CD4-positive, alpha-beta T cell treated with Interleukin-10 for 1 hour (primary cell): ENCODE measurements around the gene LUZP2.

Experiments
- DNase-seq: peaks from one replicate; pipeline ENCODE4 v3.0.0-alpha.2; 2020

LUZP2 gene

DNA sequence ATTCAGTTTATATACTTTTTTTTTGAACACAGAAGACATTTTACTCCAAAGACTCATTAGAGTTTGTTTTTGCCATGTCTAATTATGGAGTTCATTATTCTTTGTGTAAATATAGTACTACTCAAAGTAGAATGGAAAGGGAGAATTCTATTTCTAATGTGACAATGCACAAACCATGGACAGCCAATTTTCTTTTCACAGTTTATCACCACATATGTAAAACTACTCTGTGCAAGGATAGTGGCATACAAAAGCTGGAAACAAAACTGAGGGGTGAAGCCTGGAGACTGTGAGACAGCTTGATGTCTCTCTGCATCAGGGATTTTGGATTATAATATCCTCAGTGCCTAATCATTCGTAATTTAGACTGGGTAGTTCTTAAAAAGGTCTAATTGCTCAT lies 75.5 kb downstream of the LUZP2 start:
- DNase-seq, result no peak

DNA sequence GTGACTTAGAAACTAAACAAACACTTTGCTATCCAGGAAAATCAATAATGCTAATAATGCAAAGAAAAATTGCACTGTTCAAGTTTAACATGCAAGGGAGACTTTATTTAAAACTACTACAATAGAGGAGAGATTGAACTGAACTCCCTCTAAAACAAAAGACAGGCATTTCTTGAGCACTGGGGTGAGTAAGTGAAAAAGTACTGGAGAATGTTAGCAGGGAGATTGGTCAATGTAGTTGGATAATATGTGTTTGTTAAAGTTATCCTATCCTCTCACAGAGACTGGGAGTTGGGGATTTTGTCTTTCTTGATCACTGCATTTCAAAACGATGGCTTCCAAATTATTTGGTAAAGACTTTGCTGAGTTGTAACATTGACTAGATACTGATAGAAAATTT lies 77.6 kb downstream of the LUZP2 start:
- DNase-seq, result no peak

DNA sequence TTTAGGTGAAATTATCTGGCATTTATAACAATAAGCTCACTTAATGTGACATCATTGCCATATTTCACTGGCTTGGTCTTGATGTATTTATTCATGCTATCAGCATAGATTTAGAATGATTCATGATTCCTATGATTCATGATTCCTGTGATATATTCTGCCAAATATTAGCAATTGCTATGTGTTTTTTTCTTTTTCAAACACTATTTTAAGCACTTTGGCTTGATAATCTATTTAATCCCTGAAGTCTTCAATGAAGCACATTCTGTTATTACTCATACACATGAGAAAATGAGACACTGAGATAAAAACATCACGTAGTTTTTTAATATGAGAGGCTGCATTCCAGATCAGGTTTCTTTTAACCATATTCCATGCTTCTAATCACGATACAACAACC lies 78.5 kb downstream of the LUZP2 start:
- DNase-seq, result no peak

GRCh38 chr11:24585192-24585591 lies 88.3 kb downstream of the LUZP2 start:
- DNase-seq, result no peak

- DNase-seq, result no peak
Measured at GRCh38 chr11:24587635-24588034, 90.8 kb downstream of the LUZP2 start.

GRCh38 chr11:24588081-24588480 lies 91.2 kb downstream of the LUZP2 start:
- no peak for DNase-seq

- DNase-seq, result no peak
Measured at GRCh38 chr11:24589064-24589463, 92.2 kb downstream of the LUZP2 start.

DNA sequence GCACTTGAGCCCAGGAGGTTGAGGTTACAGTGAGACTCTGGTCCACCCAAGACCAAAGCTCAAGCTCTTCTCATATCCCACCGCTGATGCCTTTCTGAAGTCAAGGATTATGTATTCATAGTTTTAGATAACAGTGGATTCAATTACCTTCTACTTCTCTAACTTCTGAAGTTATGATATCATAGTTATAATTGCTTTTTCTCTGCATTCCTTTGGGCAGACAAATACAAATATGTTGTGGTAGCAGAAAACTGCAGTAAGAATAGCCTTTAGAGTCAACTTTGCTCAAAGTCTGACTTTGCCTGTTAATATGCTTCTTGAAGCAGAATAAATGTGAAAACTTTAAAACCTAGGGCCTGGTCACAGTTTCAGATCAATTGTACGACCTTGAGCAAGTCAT lies 94.4 kb downstream of the LUZP2 start:
- no peak for DNase-seq

DNA sequence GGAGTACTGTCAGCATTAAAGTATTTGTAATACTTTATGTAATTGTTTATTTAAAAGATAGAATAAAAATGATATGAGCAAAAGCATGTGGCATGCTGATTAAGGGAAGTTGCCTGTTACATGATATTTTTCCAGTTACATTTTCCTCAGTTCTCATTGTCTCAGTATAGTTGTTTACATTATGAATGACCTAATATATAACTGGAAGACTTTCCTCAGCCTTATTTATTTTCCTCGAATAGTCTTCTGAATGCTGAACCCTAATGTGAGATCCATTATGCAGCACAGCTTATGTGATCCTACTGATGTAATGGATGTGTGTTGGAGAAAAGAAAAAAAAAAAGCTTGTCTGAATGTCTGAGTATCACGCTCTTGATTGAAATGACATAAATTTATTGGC lies 95.5 kb downstream of the LUZP2 start:
- DNase-seq, result no peak

GRCh38 chr11:24593332-24593731 lies 96.5 kb downstream of the LUZP2 start:
- DNase-seq, result no peak

DNA sequence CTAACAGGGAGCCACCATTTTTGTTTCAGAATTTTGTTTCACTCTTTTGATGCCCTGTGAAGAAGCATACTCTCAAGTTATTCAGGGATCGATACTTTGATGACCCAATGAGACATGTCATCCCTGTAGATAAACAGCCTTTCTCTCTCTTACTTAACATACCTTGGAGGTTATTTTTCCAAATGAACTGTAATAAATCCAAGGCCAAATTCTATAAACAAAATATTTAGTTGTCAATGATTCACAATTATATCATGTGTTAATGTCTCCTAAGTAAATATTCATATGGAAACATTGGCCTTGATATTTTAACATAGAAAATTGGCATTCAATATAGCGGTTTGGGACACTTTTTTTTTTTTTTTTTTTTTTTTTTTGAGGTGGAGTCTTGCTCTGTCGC lies 97.5 kb downstream of the LUZP2 start:
- DNase-seq, result no peak

GRCh38 chr11:24598641-24599040 lies 101.8 kb downstream of the LUZP2 start:
- no peak for DNase-seq

DNA sequence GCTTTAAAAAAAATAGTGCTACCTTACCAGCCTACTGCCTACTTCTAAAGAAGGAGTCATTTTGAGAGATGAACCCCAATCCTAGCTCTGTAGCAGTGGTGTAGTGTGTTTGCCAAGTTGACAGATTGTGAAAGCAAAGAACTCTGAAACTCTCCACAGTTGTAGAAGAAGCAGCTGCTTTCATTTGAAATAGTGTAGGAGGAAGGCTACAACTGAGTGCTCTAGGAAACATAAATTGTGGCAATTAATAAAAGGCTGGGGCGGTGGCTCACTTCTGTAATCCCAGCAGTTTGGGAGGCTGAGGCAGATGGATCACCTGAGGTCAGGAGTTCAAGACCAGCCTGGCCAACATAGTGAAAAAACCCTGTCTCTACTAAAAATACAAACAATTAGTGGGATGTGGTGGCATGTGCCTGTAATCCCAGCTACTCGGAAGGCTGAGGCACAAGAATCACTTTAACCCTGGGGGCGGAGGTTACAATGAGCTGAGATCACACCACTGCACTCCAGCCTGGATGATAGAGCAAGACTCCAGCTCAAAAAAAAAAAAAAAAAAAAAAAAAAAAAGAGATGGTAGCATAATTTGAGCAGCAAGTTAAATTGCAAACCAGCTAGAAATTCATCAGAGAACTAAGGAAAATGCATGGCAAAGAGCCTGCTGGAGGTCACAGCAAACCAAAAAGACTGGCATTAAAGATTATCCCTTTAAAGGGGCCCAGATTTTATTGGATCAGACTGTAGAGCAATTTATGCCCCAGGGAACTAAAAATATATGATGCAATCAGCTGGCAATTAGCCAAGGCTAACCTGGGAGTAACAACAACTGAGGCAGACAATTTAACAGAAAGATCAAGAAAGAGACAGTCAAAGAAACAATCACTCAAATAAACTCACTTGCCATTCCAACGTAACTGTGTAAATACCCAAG lies 112.6 kb downstream of the LUZP2 start:
- DNase-seq, result no peak

DNA sequence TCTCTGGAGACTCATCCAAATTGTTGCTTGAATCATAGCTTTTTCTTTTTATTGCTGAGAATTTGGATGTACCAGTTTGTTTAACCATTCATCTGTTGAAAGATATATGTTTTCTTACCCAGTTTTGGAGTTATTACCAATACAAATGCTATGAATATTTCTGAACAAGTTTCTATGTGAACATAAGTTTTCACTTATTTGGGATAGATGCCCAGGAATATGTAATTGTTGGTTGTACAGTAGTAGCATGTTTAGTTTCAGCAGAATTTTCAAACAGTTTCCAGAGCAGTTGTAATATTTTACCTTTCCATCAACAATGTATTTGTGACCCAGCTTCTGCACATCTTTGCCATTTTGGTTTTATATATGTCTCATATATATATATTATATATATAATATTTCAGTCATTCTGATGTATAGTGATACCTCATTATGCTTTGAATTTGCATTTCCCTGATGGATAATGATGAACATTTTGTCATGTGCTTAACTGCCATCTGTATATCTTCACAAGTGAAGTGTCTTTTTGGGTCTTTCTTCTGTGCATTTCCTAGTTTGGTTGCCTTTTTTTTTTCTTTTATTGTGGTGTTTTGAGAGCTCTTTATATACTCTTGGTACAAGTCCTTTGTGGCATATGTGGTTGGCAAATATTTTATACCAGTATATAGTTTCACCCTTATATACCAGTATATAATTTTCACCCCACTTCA lies 118.8 kb downstream of the LUZP2 start:
- no peak for DNase-seq

- DNase-seq, result no peak
Measured at GRCh38 chr11:24617856-24618255, 121.0 kb downstream of the LUZP2 start.

DNA sequence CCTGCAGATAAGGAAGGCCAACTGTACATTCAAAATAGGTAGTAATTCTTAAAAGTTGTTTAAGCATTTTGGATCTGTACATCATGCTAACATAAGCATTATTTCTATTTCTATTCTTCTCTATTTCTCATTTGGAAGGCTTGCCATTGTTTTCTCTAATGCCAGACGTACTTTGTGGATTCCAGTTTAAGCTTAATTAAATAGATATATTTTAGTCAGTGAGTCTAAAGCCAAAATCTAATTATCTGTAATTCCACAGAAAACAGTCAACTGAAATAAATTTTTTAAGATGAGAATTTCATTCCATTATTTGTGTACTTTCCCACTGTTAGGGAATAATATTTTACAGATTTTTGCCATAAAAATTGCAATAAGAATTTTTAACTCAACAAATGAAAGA lies 123.0 kb downstream of the LUZP2 start:
- no peak for DNase-seq

- no peak for DNase-seq
Measured at GRCh38 chr11:24622262-24622661, 125.4 kb downstream of the LUZP2 start.

DNA sequence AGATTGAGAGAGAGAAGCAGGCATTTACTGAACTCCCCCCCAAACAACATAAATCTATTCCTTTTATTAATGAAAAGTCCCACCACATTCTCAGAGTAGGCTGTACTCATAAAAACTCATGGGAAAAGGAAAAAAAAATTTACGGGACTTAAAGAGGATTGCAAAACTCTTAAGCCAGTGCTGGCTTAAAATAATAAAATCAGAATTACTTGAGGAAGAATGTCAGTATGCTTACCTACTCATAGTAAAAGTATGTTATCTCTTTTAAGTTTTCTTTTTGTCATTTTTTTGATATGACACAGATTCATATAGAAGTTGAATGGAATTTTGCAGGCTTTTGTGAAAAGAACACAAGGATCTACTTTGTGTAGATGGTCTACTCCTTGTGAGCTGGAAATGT lies 126.3 kb downstream of the LUZP2 start:
- no peak for DNase-seq

DNA sequence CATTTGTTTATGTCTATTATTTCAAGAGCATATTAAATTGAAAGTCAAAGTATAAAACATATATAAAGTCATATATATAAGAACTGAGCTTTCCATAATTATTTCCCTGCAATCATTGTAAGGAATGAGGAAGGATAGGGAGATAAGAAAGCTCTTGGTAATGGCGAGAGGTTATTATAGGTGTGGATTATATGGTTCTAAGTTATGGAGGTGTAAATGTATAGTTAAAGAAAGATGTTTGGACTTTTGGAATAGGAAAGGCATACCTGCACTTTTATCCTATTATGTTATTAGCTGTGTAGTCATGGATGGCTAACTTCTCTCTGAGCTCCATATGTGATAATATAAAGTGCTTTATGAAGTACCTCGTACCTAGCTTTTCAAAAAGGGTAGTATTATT lies 127.6 kb downstream of the LUZP2 start:
- DNase-seq, result no peak

DNA sequence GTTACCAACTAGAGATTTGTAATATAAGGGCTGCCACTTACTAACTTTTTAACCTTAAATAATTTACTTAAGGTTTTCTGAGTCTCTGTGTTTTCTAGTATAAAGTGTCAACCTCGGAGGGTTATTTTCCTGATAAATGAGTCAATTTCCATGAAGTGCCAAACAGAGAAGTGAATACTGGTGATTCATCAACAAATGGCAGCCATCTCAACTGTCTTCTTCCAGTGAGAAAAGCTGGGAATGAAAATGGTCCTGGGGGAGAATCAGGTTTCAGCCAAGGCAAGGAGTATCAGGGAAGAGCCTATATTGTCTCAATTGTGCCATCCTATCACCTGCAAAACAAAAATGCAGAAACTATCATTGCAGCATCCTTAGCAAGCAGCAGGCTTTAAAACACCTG lies 129.1 kb downstream of the LUZP2 start:
- no peak for DNase-seq

DNA sequence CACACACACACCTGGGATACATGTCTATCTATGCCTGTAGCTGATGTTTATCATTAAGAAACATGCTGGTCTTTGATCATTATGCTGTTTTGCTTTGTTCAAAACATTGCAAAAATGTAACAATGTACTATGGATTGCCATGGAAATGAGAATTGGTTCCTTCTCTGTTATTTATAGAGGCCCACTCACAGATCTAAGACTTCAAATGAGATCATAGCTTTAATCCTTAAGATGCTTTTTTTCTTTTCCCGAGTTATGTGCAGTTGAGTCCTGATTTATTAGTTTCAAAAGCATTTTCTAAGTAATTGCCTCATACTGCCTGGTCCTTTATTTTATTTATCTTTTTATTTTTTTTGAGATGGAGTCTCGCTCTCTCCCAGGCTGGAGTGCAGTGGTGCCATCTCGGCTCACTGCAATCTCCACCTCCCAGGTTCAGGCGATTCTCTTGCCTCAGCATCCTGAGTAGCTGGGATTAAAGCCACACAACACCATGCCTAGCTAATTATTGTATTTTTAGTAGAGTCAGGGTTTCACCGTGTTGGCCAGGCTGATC lies 131.4 kb downstream of the LUZP2 start:
- DNase-seq, result no peak

DNA sequence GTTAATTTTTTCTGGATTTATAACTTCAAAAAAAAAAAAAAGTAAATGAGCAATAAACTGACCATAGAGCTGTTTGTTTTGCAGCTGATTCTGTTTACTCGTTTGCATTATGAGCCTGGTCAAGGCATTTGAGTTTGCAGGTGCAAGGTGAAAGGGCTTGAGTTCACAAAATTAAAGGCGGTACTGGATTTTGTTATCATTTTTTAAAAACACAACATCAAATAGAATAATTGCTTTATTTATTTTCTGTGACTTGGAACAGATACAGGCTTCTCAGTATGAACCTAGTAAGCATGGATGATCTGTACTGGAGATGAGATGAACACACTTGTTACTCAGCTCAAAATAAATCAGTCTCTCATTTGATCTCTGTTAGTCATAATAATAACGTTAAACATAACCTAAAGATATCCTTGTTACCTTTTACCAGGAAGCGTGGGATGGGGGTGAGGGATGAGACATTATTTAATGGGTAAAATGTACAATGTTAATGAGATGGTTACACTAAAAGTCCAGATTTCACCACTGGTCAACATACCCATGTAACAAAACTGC lies 137.8 kb downstream of the LUZP2 start:
- no peak for DNase-seq

GRCh38 chr11:24635588-24636290 lies 138.9 kb downstream of the LUZP2 start:
- DNase-seq, result no peak
